HCT116 (cell line): ENCODE measurements around the gene ZBED1. TPM values are rescaled to one million over a fixed set of nuclear protein-coding genes. Genes with fewer than 3 reads are reported as not detected.

Experiments used
- ATAC-seq: fragments of 200-7000 bp; cut with Tn5 transposase; 2 replicates; pipeline ENCODE4 v1.9.1; 2020; ENCODE audit warnings: mild to moderate bottlenecking, moderate library complexity
- BruUV-seq: library from RNA; stranded (reverse); fragments of 400-500 nt; replicated peaks from 2 replicates; lab custom pipeline; 2021; lab: Mats Ljungman, UMichigan
- CTCF ChIA-PET: fragments of 300-600 bp; sonication (Branson Sonifier 250); formaldehyde crosslinking; loops from one replicate; lab custom pipeline; 2021; ENCODE audit warnings: antibody characterized with exemption; lab: Charles Lee
- POLR2A ChIA-PET: fragments of 300-600, 350-600 bp; sonication (Branson Sonifier 250); formaldehyde crosslinking; loops from one replicate; lab custom pipeline; 2021; ENCODE audit warnings: antibody characterized with exemption; lab: Charles Lee
- RAD21 ChIA-PET, 2 experiments: fragments of 300-600 bp; sonication (Branson Sonifier 250); formaldehyde crosslinking; loops; one replicate each; lab custom pipeline; 2023; ENCODE audit warnings: low total read pairs in 2 of 2; ENCODE audit not compliant: uncharacterized antibody in 2 of 2, unreplicated experiment in 2 of 2, low non-redundant PET in 1 of 2; lab: Charles Lee
- DNase-seq: peaks from one replicate; pipeline ENCODE4 v3.0.0-alpha.2; 2010; ENCODE audit warnings: low read depth, low spot score
- H2AFZ ChIP-seq: fragments of 200-600 bp; shearing (Covaris generic), sonication (generic); 2 replicates; pipeline ENCODE4 v1.6.1; 2017; ENCODE audit warnings: low read depth, mixed run types, mixed read lengths, antibody characterized with exemption, low read length; ENCODE audit not compliant: poor library complexity, severe bottlenecking
- H3K27ac ChIP-seq: 2 replicates; pipeline ENCODE4 v1.5.1; 2012; ENCODE audit warnings: low read depth, low read length
- H3K27me3 ChIP-seq: fragments of 200-600 bp; sonication (generic); 2 replicates; pipeline ENCODE4 v1.6.1; 2016; ENCODE audit warnings: mixed run types, low read length, mixed read lengths; ENCODE audit not compliant: insufficient read depth
- H3K36me3 ChIP-seq, 2 experiments: fragments of 200-500 bp in 1 of 2; fragments of 200-600 bp in 1 of 2; sonication (Bioruptor generic) in 1 of 2; sonication (generic) in 1 of 2; 2 replicates each; pipeline versions ENCODE4 v1.5.1 to v1.6.1; 2014 to 2016; ENCODE audit warnings: low read length in 2 of 2, inconsistent platforms in 1 of 2, mixed read lengths in 1 of 2, mixed run types in 1 of 2; ENCODE audit not compliant: insufficient read depth in 2 of 2, control insufficient read depth in 1 of 2
- H3K4me1 ChIP-seq, 2 experiments: fragments of 200-600 bp in 1 of 2; sonication (generic) in 1 of 2; 2 replicates each; pipeline versions ENCODE4 v1.5.1 to v1.6.1; 2012 to 2017; ENCODE audit warnings: low read length in 2 of 2, inconsistent platforms in 1 of 2, mild to moderate bottlenecking in 1 of 2, mixed read lengths in 1 of 2, mixed run types in 1 of 2, moderate library complexity in 1 of 2; ENCODE audit not compliant: insufficient read depth in 2 of 2, control insufficient read depth in 1 of 2
- H3K4me2 ChIP-seq: fragments of 200-600 bp; sonication (generic); 2 replicates; pipeline ENCODE4 v1.6.1; 2017; ENCODE audit warnings: mixed run types, low read length, mixed read lengths
- H3K4me3 ChIP-seq, 2 experiments: fragments of 200-600 bp in 1 of 2; sonication (generic) in 1 of 2; replicated peaks in 1 of 2; 2 replicates each; pipeline ENCODE4 v1.5.1; 2011 to 2016; ENCODE audit warnings: low read length in 2 of 2, control low read depth in 1 of 2, low read depth in 1 of 2, mild to moderate bottlenecking in 1 of 2, mixed read lengths in 1 of 2, mixed run types in 1 of 2
- H3K79me2 ChIP-seq: fragments of 200-600 bp; sonication (generic); 2 replicates; pipeline ENCODE4 v1.6.1; 2017; ENCODE audit warnings: mild to moderate bottlenecking, mixed run types, low read length, moderate library complexity, mixed read lengths; ENCODE audit not compliant: insufficient read depth
- H3K9ac ChIP-seq: fragments of 200-600 bp; sonication (generic); 2 replicates; pipeline ENCODE4 v1.6.1; 2016; ENCODE audit warnings: low read length, mixed read lengths
- H3K9me2 ChIP-seq: fragments of 200-600 bp; sonication (generic), shearing (Covaris generic); 2 replicates; pipeline ENCODE4 v1.6.1; 2017; ENCODE audit warnings: mixed run types, mild to moderate bottlenecking, moderate library complexity; ENCODE audit not compliant: insufficient read depth
- H3K9me3 ChIP-seq, 2 experiments: fragments of 200-500 bp in 1 of 2; fragments of 200-600 bp in 1 of 2; sonication (Bioruptor generic) in 1 of 2; sonication (generic) in 1 of 2; 2 replicates each; pipeline ENCODE4 v1.6.1; 2014 to 2017; ENCODE audit warnings: low read length in 2 of 2, mixed read lengths in 2 of 2, inconsistent platforms in 1 of 2, low read depth in 1 of 2, mild to moderate bottlenecking in 1 of 2, mixed run types in 1 of 2, moderate library complexity in 1 of 2; ENCODE audit not compliant: control insufficient read depth in 1 of 2, insufficient read depth in 1 of 2
- H4K20me1 ChIP-seq: fragments of 200-600 bp; sonication (generic), shearing (Covaris generic); 2 replicates; pipeline ENCODE4 v1.6.1; 2017; ENCODE audit warnings: mixed run types, mild to moderate bottlenecking, moderate library complexity; ENCODE audit not compliant: insufficient read depth
- CBX3 ChIP-seq: IDR thresholded peaks from 2 replicates; pipeline ENCODE4 v1.6.1; 2012; ENCODE audit warnings: low read depth
- CTCF ChIP-seq, 3 experiments: fragments of 200-600 bp in 1 of 3; sonication (generic) in 1 of 3; IDR thresholded peaks in 2 of 3; conservative IDR thresholded peaks in 1 of 3; 2 replicates each; pipeline ENCODE4 v1.5.1; 2012 to 2017; ENCODE audit warnings: low read depth in 2 of 3, low read length in 2 of 3, antibody characterized with exemption in 1 of 3, borderline replicate concordance in 1 of 3, control low read depth in 1 of 3, mild to moderate bottlenecking in 1 of 3, mixed read lengths in 1 of 3, mixed run types in 1 of 3, moderate library complexity in 1 of 3; ENCODE audit not compliant: insufficient read depth in 1 of 3
- ELF1 ChIP-seq: IDR thresholded peaks from 2 replicates; pipeline ENCODE4 v1.6.1; 2012; ENCODE audit warnings: low read depth, borderline replicate concordance
- EZH2 ChIP-seq: fragments of 200-600 bp; sonication (generic); IDR thresholded peaks from 2 replicates; pipeline ENCODE4 v1.6.1; 2017; ENCODE audit warnings: antibody characterized with exemption, mixed run types
- EZH2phosphoT487 ChIP-seq: fragments of 200-600 bp; IDR thresholded peaks from 2 replicates; pipeline ENCODE4 v1.6.1; 2018; ENCODE audit warnings: antibody characterized with exemption, borderline replicate concordance
- FOSL1 ChIP-seq: IDR thresholded peaks from 2 replicates; pipeline ENCODE4 v1.6.1; 2012; ENCODE audit warnings: low read depth
- JUND ChIP-seq: IDR thresholded peaks from 2 replicates; pipeline ENCODE4 v1.6.1; 2012
- POLR2AphosphoS5 ChIP-seq: IDR thresholded peaks from 2 replicates; pipeline ENCODE4 v1.6.1; 2011; ENCODE audit warnings: mild to moderate bottlenecking, low read depth, low read length, moderate library complexity
- SIN3A ChIP-seq: IDR thresholded peaks from 2 replicates; pipeline ENCODE4 v1.6.1; 2012; ENCODE audit warnings: low read depth
- SP1 ChIP-seq: IDR thresholded peaks from 2 replicates; pipeline ENCODE4 v1.6.1; 2012; ENCODE audit warnings: low read depth
- YY1 ChIP-seq: IDR thresholded peaks from 2 replicates; pipeline ENCODE4 v1.6.1; 2011; ENCODE audit warnings: low read length, low read depth, moderate library complexity, mild to moderate bottlenecking; ENCODE audit not compliant: insufficient replicate concordance; ENCODE audit errors: extremely low read depth
- ZFX ChIP-seq: fragments of 450-650 bp; IDR thresholded peaks from 2 replicates; pipeline ENCODE4 v1.6.1; 2017
- intact Hi-C: fragments of 100-400 bp; cut with micrococcal nuclease; formaldehyde crosslinking; loops from 2 replicates; pipeline ENCODE4 v1.10.0; 2022
- total RNA-seq: library from RNA; stranded (reverse); gene quantifications from one replicate; pipeline ENCODE4 v1.2.1, GENCODE V29; 2021; ENCODE audit not compliant: unreplicated experiment
- TF ChIP-seq, protein P1 (sequence below): IDR thresholded peaks from 2 replicates; pipeline ENCODE4 v1.6.1; 2012
- TF ChIP-seq, protein P2 (sequence below): IDR thresholded peaks from 2 replicates; pipeline ENCODE4 v1.6.1; 2011; ENCODE audit warnings: mild to moderate bottlenecking, low read length, moderate library complexity; ENCODE audit not compliant: insufficient replicate concordance; ENCODE audit errors: extremely low read depth
- TF ChIP-seq, protein P3 (sequence below): IDR thresholded peaks from 2 replicates; pipeline ENCODE4 v1.6.1; 2012

Gene ZBED1
- total RNA-seq, 1 experiment from 2014 or later: 21.0 TPM

DNA sequence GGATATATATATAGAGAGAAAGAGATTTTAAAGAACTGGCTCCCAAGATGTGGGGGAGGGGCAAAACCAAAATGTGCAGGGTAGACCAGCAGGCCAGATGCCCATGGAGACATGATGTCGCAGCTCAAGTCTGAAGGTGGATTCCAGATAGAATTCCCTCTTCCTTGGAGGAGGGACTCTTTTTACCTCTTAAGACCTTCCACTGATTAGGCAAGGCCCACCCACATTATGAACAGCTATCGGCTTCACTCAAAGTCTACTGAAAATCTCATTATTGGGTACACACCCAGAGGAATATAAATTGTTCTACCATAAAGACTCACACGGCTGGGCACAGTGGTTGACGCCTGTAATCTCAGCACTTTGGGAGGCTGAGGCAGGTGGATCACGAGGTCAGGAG lies 59.3 kb downstream of the ZBED1 start:
- no peak overlapping the region for H3K9ac ChIP-seq
- no TSS peak for BruUV-seq
- ATAC-seq (no peak), DNase-seq (no peak)
- no peak overlapping the region for H3K4me2 ChIP-seq
- ChIA-PET RAD21 (no interaction called here), POLR2A (no interaction called here), CTCF (no interaction called here)
- H3K9me3 ChIP-seq: no peaks in the 10 kb centered on the region; a peak in 2 of 4 replicates
- no peaks in the 10 kb centered on the region for H3K36me3 ChIP-seq
- no peaks in the 10 kb centered on the region for H3K79me2 ChIP-seq
- no peaks in the 10 kb centered on the region for H3K27me3 ChIP-seq
- intact Hi-C loops: no loop called here
- H3K27ac ChIP-seq: no peak overlapping the region
- H4K20me1 ChIP-seq: no peaks in the 10 kb centered on the region
- H3K4me3 ChIP-seq: no peak overlapping the region
- TF ChIP-seq CBX3 (no peak), CTCF (IDR thresholded peaks at IDR 0.05 in 2 of 3, conservative IDR thresholded peaks at IDR 0.05 in 1 of 3; ENCODE audit: borderline replicate concordance in 1 of 3, insufficient read depth in 1 of 3, low read depth in 2 of 3, low read length in 2 of 3) (no peak), EZH2 (no peak), ELF1 (no peak), SP1 (no peak), EZH2phosphoT487 (no peak), YY1 (no peak), FOSL1 (no peak)
- H3K4me1 ChIP-seq: peaks cover 3 to 16% of the 10 kb centered on the region in 2 experiments; a peak in 2 of 4 replicates
- H3K9me2 ChIP-seq: no peaks in the 10 kb centered on the region
- no peak overlapping the region for H2AFZ ChIP-seq

DNA sequence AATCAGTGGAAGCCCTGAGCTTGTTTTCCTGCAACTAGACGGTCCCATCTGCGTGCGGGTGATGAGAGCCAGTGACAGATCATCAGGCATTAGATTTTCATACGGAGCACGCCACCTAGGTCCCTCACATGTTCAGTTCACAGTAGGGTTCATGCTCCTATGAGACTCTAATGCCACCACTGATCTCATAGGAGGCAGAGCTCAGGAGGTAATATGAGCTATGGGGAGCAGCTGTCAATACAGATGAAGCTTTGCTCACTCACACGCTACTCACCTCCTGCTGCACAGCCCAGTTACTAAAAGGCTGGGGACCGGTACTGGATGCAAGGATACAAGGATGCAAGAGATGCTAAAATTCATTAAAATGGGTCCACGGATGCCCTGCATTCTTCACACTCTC lies 61.2 kb downstream of the ZBED1 start:
- RAD21 ChIA-PET: no interaction called here
- H3K4me3 ChIP-seq: no peak overlapping the region
- ATAC-seq: no peak
- TF ChIP-seq, protein P1, sequence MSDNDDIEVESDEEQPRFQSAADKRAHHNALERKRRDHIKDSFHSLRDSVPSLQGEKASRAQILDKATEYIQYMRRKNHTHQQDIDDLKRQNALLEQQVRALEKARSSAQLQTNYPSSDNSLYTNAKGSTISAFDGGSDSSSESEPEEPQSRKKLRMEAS: no peak
- TF ChIP-seq POLR2AphosphoS5: no peak
- TF ChIP-seq SIN3A: no peak
- TF ChIP-seq, protein P2, sequence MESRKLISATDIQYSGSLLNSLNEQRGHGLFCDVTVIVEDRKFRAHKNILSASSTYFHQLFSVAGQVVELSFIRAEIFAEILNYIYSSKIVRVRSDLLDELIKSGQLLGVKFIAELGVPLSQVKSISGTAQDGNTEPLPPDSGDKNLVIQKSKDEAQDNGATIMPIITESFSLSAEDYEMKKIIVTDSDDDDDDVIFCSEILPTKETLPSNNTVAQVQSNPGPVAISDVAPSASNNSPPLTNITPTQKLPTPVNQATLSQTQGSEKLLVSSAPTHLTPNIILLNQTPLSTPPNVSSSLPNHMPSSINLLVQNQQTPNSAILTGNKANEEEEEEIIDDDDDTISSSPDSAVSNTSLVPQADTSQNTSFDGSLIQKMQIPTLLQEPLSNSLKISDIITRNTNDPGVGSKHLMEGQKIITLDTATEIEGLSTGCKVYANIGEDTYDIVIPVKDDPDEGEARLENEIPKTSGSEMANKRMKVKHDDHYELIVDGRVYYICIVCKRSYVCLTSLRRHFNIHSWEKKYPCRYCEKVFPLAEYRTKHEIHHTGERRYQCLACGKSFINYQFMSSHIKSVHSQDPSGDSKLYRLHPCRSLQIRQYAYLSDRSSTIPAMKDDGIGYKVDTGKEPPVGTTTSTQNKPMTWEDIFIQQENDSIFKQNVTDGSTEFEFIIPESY: no peak
- TF ChIP-seq ZFX: no peak
- TF ChIP-seq JUND: no peak
- no peak for TF ChIP-seq CTCF (IDR thresholded peaks at IDR 0.05 in 2 of 3, conservative IDR thresholded peaks at IDR 0.05 in 1 of 3; ENCODE audit: borderline replicate concordance in 1 of 3, insufficient read depth in 1 of 3, low read depth in 2 of 3, low read length in 2 of 3)
- TF ChIP-seq, protein P3, sequence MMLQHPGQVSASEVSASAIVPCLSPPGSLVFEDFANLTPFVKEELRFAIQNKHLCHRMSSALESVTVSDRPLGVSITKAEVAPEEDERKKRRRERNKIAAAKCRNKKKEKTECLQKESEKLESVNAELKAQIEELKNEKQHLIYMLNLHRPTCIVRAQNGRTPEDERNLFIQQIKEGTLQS: no peak

More for the DNA sequence above, 61.2 kb downstream of the ZBED1 start:
- no peak overlapping the region for H3K9ac ChIP-seq
- no peak overlapping the region for H2AFZ ChIP-seq
- BruUV-seq: no TSS peak
- H3K4me1 ChIP-seq: no peaks in the 10 kb centered on the region
- no peaks in the 10 kb centered on the region for H3K9me2 ChIP-seq
- no peak for DNase-seq
- ChIA-PET CTCF (no interaction called here), POLR2A (no interaction called here)
- H3K9me3 ChIP-seq: no peaks in the 10 kb centered on the region; a peak in 2 of 4 replicates
- no peaks in the 10 kb centered on the region for H3K79me2 ChIP-seq
- intact Hi-C loops: no loop called here
- no peaks in the 10 kb centered on the region for H4K20me1 ChIP-seq
- H3K27me3 ChIP-seq: no peaks in the 10 kb centered on the region
- no peaks in the 10 kb centered on the region for H3K36me3 ChIP-seq
- no peak overlapping the region for H3K4me2 ChIP-seq
- H3K27ac ChIP-seq: no peak overlapping the region
